ENCODE results near the gene HOMEZ.
A peak's percentile ranks its signal among the peaks of the same experiment; 100 is the strongest.

The HOMEZ gene

DNA sequence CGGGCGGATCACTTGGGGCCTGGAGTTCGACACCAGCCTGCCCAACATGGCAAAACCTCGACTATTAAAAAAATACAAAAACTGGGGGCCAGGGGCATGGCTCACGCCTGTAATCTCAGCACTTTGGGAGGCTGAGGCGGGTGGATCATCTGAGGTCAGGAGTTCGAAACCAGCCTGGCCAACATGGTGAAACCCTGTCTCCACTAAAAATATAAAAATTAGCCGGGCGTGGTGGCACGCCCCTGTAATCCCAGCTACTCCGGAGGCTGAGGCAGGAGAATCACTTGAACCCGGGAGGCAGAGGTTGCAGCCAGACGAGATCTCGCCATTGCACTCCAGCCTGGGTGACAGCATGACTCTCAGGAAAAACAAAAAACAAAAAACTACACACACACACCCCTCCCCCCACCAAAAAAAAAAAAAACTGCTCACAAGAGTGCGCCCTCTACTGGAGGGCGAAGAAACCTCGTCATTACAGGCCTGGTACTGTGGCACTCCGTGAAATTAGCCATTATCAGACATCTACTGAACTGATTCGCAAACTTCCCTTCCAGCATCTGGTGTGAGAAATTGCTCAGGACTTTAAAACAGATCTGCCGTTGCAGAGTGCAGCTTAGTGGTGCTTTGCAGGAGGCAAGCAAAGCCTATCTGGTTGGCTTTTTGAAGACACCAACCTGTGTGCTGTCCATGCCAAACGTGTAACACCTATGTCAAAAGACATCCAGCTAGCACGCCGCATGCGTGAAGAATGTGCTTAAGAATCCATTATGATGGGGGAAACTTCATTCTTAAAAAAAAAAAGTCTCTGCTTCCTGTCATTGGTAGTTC lies 9.0 kb upstream of the HOMEZ start (continued):
- TF ChIP-seq MEIS1 (CRISPR knock-in tag; IDR thresholded peaks at IDR 0.05; ENCODE audit: borderline replicate concordance) (no peak), HIC1 (tag by site-specific recombination; IDR thresholded peaks at IDR 0.05) (no peak), ZNF513 (tag by site-specific recombination; IDR thresholded peaks at IDR 0.05) (no peak), GLI2 (tag by site-specific recombination; IDR thresholded peaks at IDR 0.05; ENCODE audit: borderline replicate concordance, low read depth) (no peak), ZNF211 (tag by site-specific recombination; IDR thresholded peaks at IDR 0.05; ENCODE audit: low read depth) (no peak), SCRT2 (tag by site-specific recombination; IDR thresholded peaks at IDR 0.05) (no peak), ZNF132 (tag by site-specific recombination; IDR thresholded peaks at IDR 0.05; ENCODE audit: borderline replicate concordance) (no peak), ZNF658 (tag by site-specific recombination; IDR thresholded peaks at IDR 0.05) (no peak), ZNF837 (tag by site-specific recombination; IDR thresholded peaks at IDR 0.05) (no peak), ZNF555 (tag by site-specific recombination; conservative IDR thresholded peaks at IDR 0.05) (no peak), ZNF571 (tag by site-specific recombination; IDR thresholded peaks at IDR 0.05) (no peak), PBX3 (CRISPR knock-in tag; IDR thresholded peaks at IDR 0.05) (no peak), ZEB2 (tag by site-specific recombination; IDR thresholded peaks at IDR 0.05) (peak; percentile 55), ZNF639 (tag by site-specific recombination; IDR thresholded peaks at IDR 0.05) (peak; percentile 79), ZNF791 (tag by site-specific recombination; IDR thresholded peaks at IDR 0.05) (no peak), ZNF169 (tag by site-specific recombination; IDR thresholded peaks at IDR 0.05) (no peak), GLI4 (tag by site-specific recombination; IDR thresholded peaks at IDR 0.05) (no peak), ZNF155 (tag by site-specific recombination; IDR thresholded peaks at IDR 0.05) (no peak), REPIN1 (tag by site-specific recombination; IDR thresholded peaks at IDR 0.05; ENCODE audit: low read depth) (0 out of 2 replicates have a peak, but pooled peaks have one; percentile 13), ZNF529 (tag by site-specific recombination; IDR thresholded peaks at IDR 0.05; ENCODE audit: insufficient replicate concordance) (no peak), ZNF23 (tag by site-specific recombination; IDR thresholded peaks at IDR 0.05; ENCODE audit: borderline replicate concordance) (no peak), ZNF510 (tag by site-specific recombination; IDR thresholded peaks at IDR 0.05; ENCODE audit: insufficient replicate concordance) (no peak), OVOL3 (tag by site-specific recombination; IDR thresholded peaks at IDR 0.05) (no peak), ZNF302 (tag by site-specific recombination; IDR thresholded peaks at IDR 0.05; ENCODE audit: low read depth) (no peak), BCL11B (tag by site-specific recombination; IDR thresholded peaks at IDR 0.05; ENCODE audit: low read depth) (no peak), ZNF114 (tag by site-specific recombination; IDR thresholded peaks at IDR 0.05) (no peak), ZNF274 (IDR thresholded peaks at IDR 0.05; ENCODE audit: low read length) (no peak), ZNF274 (tag by site-specific recombination; IDR thresholded peaks at IDR 0.05; ENCODE audit: borderline replicate concordance) (no peak), PRDM6 (tag by site-specific recombination; IDR thresholded peaks at IDR 0.05) (peak; percentile 68), ZFP3 (tag by site-specific recombination; IDR thresholded peaks at IDR 0.05; ENCODE audit: low read depth) (no peak), ZBTB44 (tag by site-specific recombination; IDR thresholded peaks at IDR 0.05) (no peak)
